Activated CD8-positive, alpha-beta memory T cell treated with anti-CD3 and anti-CD28 coated beads, Interleukin-2, amount 50 U/mL, for 1 hour (primary cell): ENCODE results near the gene ZFYVE28.

Experiments used
- DNase-seq: peaks from one replicate; pipeline ENCODE4 v3.0.0-alpha.2; 2020; ENCODE audit errors: extremely low read depth

Gene ZFYVE28

GRCh38 chr4:2428496-2429213 is 10.2 kb upstream of the ZFYVE28 start:
- no peak for DNase-seq

- DNase-seq, result no peak
Measured at GRCh38 chr4:2427383-2428334, 9.2 kb upstream of the ZFYVE28 start.

- no peak for DNase-seq
Measured at GRCh38 chr4:2426711-2427275, 8.3 kb upstream of the ZFYVE28 start.

- no peak for DNase-seq
Measured at GRCh38 chr4:2426069-2426397, 7.6 kb upstream of the ZFYVE28 start.

GRCh38 chr4:2425386-2426068 is 7.1 kb upstream of the ZFYVE28 start:
- DNase-seq, result no peak

GRCh38 chr4:2424581-2424980 is 6.1 kb upstream of the ZFYVE28 start:
- no peak for DNase-seq

GRCh38 chr4:2423695-2424094 is 5.2 kb upstream of the ZFYVE28 start:
- no peak for DNase-seq

- DNase-seq, result no peak
Measured at GRCh38 chr4:2423066-2423465, 4.6 kb upstream of the ZFYVE28 start.

- DNase-seq, result no peak
Measured at GRCh38 chr4:2421928-2422327, 3.5 kb upstream of the ZFYVE28 start.

DNA sequence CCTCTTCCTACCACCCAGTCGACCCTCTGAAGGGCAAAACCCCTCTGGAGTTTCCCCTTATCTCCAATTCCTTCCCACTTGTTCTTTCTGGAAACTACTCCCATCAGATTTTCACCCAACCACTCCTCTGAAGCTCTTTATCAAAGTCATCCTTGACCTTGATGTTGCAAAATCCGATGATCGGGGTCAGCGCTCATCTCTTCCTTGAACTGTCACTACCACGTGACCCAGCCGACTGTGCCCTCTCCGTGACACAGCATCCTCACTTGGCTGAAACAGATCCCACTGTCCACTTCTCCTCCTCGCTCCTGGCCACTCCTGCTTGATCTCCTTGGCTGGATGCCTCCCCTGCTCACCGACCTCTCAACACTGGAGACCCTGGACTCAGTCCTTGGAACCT is 1.4 kb upstream of the ZFYVE28 start:
- no peak for DNase-seq

GRCh38 chr4:2418650-2419571 is 466 bp upstream of the ZFYVE28 start, which contains the start of gene CFAP99:
CFAP99 (plus strand) TSS chr4:2418955.
- DNase-seq, result peak; percentile 93

GRCh38 chr4:2417226-2417764 is 1.1 kb downstream of the ZFYVE28 start:
- DNase-seq, result no peak

- DNase-seq, result no peak
Measured at GRCh38 chr4:2416564-2417225, 1.8 kb downstream of the ZFYVE28 start.

- no peak for DNase-seq
Measured at GRCh38 chr4:2415881-2416563, 2.4 kb downstream of the ZFYVE28 start.

GRCh38 chr4:2415213-2415612 is 3.2 kb downstream of the ZFYVE28 start:
- no peak for DNase-seq

- no peak for DNase-seq
Measured at GRCh38 chr4:2413821-2414610, 4.4 kb downstream of the ZFYVE28 start.

DNA sequence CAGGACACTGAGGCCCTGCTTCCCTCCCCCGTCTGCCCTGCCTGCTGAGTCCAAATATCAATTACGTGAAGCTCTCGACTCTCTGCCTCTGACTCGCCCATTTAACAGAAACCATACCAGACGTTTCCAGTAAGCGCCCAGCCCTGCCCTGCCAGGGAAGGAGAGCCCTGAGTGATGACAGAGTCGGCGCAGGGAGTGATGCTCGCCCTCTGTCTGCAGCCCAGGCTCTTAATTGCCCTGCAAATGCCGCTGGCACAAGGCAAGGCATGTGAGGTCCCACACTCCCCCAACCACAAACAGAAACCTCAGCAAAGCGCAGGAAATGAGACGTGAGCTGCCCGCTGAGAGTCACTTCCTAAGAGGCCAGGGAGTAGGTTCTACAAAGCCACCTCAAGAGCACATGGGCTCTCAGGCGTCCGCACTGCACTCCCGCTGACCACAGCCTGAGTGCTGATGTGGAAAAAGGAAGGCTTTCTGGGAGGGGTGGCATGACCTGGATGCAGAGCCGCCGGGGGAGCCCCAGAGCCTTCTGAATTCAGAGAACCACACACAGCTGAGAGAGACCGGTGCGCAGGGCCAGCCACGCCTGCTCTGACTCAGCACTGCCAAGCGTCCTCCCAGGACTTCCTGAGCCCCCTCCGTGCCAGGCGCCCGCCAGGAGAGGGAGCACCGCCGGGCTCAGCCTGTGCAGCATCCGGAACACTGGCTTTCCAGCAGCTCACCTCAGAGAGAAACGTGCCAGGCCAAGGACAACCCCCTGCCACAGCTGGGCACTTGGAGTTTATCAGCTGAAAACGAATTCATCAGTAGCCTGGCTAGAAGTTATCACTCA is 5.3 kb downstream of the ZFYVE28 start:
- peak; percentile 85 for DNase-seq

- DNase-seq, result peak; percentile 51
Measured at GRCh38 chr4:2412534-2412884, 5.9 kb downstream of the ZFYVE28 start.
